Measurements from ENCODE around the gene PDCD7.
"Not testable (repeated sequence)": the region's sequence is repeated elsewhere in the genome, so short reads cannot be mapped to it uniquely, and the experiment has no call there.

PDCD7 gene

GRCh38 chr15:65133548-65134200, at the start of gene PDCD7:
TSS of gene PDCD7 (minus strand) at chr15:65133808. CDS start at chr15:65133781, 27 bp downstream.
- peak; percentile 88 for DNase-seq

- no peak for DNase-seq
These were observed 48.9 kb upstream of the PDCD7 start for GRCh38 chr15:65182538-65182937.

- not testable (repeated sequence) for DNase-seq
These were observed 48.2 kb upstream of the PDCD7 start for GRCh38 chr15:65181582-65182353.

GRCh38 chr15:65180167-65180566, 46.6 kb upstream of the PDCD7 start:
- DNase-seq: no peak

- no peak for DNase-seq
These were observed 44.3 kb upstream of the PDCD7 start for GRCh38 chr15:65177901-65178300.

- DNase-seq: no peak
These were observed 42.4 kb upstream of the PDCD7 start for GRCh38 chr15:65176056-65176455.

- DNase-seq: no peak
These were observed 41.9 kb upstream of the PDCD7 start for GRCh38 chr15:65175511-65175910.

- no peak for DNase-seq
These were observed 40.9 kb upstream of the PDCD7 start for GRCh38 chr15:65174509-65174908.

GRCh38 chr15:65172531-65172930, 38.9 kb upstream of the PDCD7 start:
- no peak for DNase-seq

GRCh38 chr15:65171428-65171827, 37.8 kb upstream of the PDCD7 start:
- no peak for DNase-seq

- no peak for DNase-seq
These were observed 32.3 kb upstream of the PDCD7 start for GRCh38 chr15:65165875-65166274.

- DNase-seq: no peak
These were observed 30.5 kb upstream of the PDCD7 start for GRCh38 chr15:65164139-65164538.

- no peak for DNase-seq
These were observed 29.4 kb upstream of the PDCD7 start for GRCh38 chr15:65163041-65163440.

- no peak for DNase-seq
These were observed 23.1 kb upstream of the PDCD7 start for GRCh38 chr15:65156692-65157091.

GRCh38 chr15:65154720-65155119, 21.1 kb upstream of the PDCD7 start:
- no peak for DNase-seq

- DNase-seq: no peak
These were observed 14.3 kb upstream of the PDCD7 start for GRCh38 chr15:65147902-65148301.

GRCh38 chr15:65146438-65146837, 12.8 kb upstream of the PDCD7 start:
- DNase-seq: no peak

GRCh38 chr15:65138631-65139030, 5.0 kb upstream of the PDCD7 start:
- not testable (repeated sequence) for DNase-seq

GRCh38 chr15:65137893-65138292, 4.3 kb upstream of the PDCD7 start:
- not testable (repeated sequence) for DNase-seq

- DNase-seq: not testable (repeated sequence)
These were observed 3.5 kb upstream of the PDCD7 start for GRCh38 chr15:65137089-65137488.

- DNase-seq: no peak
These were observed 930 bp upstream of the PDCD7 start for GRCh38 chr15:65134538-65134937.

GRCh38 chr15:65132878-65133547, 595 bp downstream of the PDCD7 start:
- peak; percentile 2 for DNase-seq

GRCh38 chr15:65130941-65131340, 2.7 kb downstream of the PDCD7 start:
- DNase-seq: no peak

GRCh38 chr15:65115542-65115941, 18.1 kb downstream of the PDCD7 start:
- no peak for DNase-seq
